ENCODE data around the gene RBM12. TPM values are rescaled to one million over a fixed set of nuclear protein-coding genes. Genes with fewer than 3 reads are reported as not detected.
A peak's percentile ranks its signal among the peaks of the same experiment; 100 is the strongest.

RBM12 gene
- total RNA-seq, 2 experiments from 2014 or later: 91.7 to 95.2 TPM

GRCh38 chr20:35699127-35699956, 34.6 kb upstream of the RBM12 start, which contains the start of the genes NFS1 and ROMO1:
Gene NFS1, minus strand, starts transcription at chr20:35699352. Its CDS starts 64 bp downstream, at chr20:35699288.
Gene ROMO1, plus strand, starts transcription at chr20:35699405. Its CDS starts 228 bp downstream, at chr20:35699633.
- Histone ChIP-seq H3K27ac (ENCODE audit: low read depth in 1 of 2, low read length in 2 of 2) (peak within 1 kb of the TSS; percentile 93 to 97), H3K4me1 (ENCODE audit: insufficient read depth, low read length) (peaks cover 23% of the 10 kb centered on the region), H3K27me3 (ENCODE audit: control insufficient read depth in 1 of 2, insufficient read depth in 2 of 2, low read length in 2 of 2) (no peaks in the 10 kb centered on the region), H3K9me3 (ENCODE audit: control insufficient read depth in 1 of 2, insufficient read depth in 1 of 2, low read length in 2 of 2) (no peaks in the 10 kb centered on the region), H3K36me3 (ENCODE audit: insufficient read depth, low read length) (peaks cover 39% of the 10 kb centered on the region), H3K4me3 (ENCODE audit: low read length) (peak within 1 kb of the TSS; percentile 95)
- peak within 1 kb of the TSS; percentile 84 for H3K27ac Mint-ChIP-seq
- peak; percentile 11 for TF ChIP-seq CTCF (IDR thresholded peaks at IDR 0.05)
- ATAC-seq (ENCODE audit: poor library complexity) (peak; percentile 89), DNase-seq (peak; percentile 77 to 94 (median 82))
- H3K27me3 Mint-ChIP-seq: no peaks in the 10 kb centered on the region
- H3K4me3 Mint-ChIP-seq: peak within 1 kb of the TSS; percentile 95
- ChIA-PET POLR2A (interaction anchor here (0.5 to 7.8 kb wide), 20 partner anchors 9 to 255 kb away, joined by 3 to 125 read pairs (median 8); partner anchors contain the start of genes CPNE1, PHF20, RBM12 and RBM39), CTCF (interaction anchor here (0.8 to 1.7 kb wide), 9 partner anchors 9 to 185 kb away, joined by 3 to 8 read pairs (median 3); no protein-coding TSS in a partner anchor)
- intact Hi-C loops (cut with DNase I, micrococcal nuclease): loop anchor here (2.0 to 10.0 kb wide), 8 partner anchors 35 to 255 kb away; partner anchors contain the start of genes CPNE1 (in 2 of the 2), RBM12 (in 2 of the 2), SCAND1 (in 1 of the 2) and SPAG4 (in 1 of the 2)
- H3K4me1 Mint-ChIP-seq (ENCODE audit: low read depth): peaks cover 52% of the 10 kb centered on the region
- peaks cover 77% of the 10 kb centered on the region for H3K36me3 Mint-ChIP-seq (ENCODE audit: low read depth)
- no peaks in the 10 kb centered on the region for H3K9me3 Mint-ChIP-seq

- ChIA-PET CTCF (interaction anchor here (0.8 to 1.4 kb wide), 5 partner anchors 9 to 186 kb away, joined by 3 to 5 read pairs (median 3); no protein-coding TSS in a partner anchor), POLR2A (interaction anchor here (1.0 to 7.8 kb wide), 13 partner anchors 12 to 256 kb away, joined by 3 to 125 read pairs (median 10); partner anchors contain the start of genes CPNE1, PHF20, RBM12 and RBM39)
- Histone ChIP-seq H3K4me1 (ENCODE audit: insufficient read depth, low read length) (peaks cover 23% of the 10 kb centered on the region), H3K4me3 (ENCODE audit: low read length) (peak overlapping the region; percentile 95), H3K27me3 (ENCODE audit: control insufficient read depth in 1 of 2, insufficient read depth in 2 of 2, low read length in 2 of 2) (no peaks in the 10 kb centered on the region), H3K9me3 (ENCODE audit: control insufficient read depth in 1 of 2, insufficient read depth in 1 of 2, low read length in 2 of 2) (no peaks in the 10 kb centered on the region), H3K27ac (ENCODE audit: low read depth in 1 of 2, low read length in 2 of 2) (peak overlapping the region; percentile 65 to 93), H3K36me3 (ENCODE audit: insufficient read depth, low read length) (peaks cover 38% of the 10 kb centered on the region)
- Mint-ChIP-seq H3K4me1 (ENCODE audit: low read depth) (peaks cover 51% of the 10 kb centered on the region), H3K9me3 (no peaks in the 10 kb centered on the region), H3K4me3 (peak overlapping the region; percentile 95), H3K27ac (peak overlapping the region; percentile 84), H3K27me3 (no peaks in the 10 kb centered on the region), H3K36me3 (ENCODE audit: low read depth) (peaks cover 70% of the 10 kb centered on the region)
- DNase-seq (peak in 2 of 14 experiments; percentile 6 to 44), ATAC-seq (ENCODE audit: poor library complexity) (peak; percentile 15)
- no peak for TF ChIP-seq CTCF (IDR thresholded peaks at IDR 0.05)
- intact Hi-C loops (cut with DNase I, micrococcal nuclease): loop anchor here (2.0 to 10.0 kb wide), 8 partner anchors 34 to 256 kb away; partner anchors contain the start of genes CPNE1 (in 2 of the 2), RBM12 (in 2 of the 2), SCAND1 (in 1 of the 2) and SPAG4 (in 1 of the 2)
Measured at GRCh38 chr20:35698298-35699126, 33.8 kb upstream of the RBM12 start.
